SW480 (cell line): ENCODE measurements around the gene CASP2.
A peak's percentile ranks its signal among the peaks of the same experiment; 100 is the strongest.
"Not testable (repeated sequence)": the region's sequence is repeated elsewhere in the genome, so short reads cannot be mapped to it uniquely, and the experiment has no call there.

Source experiments
- DNase-seq: peaks from one replicate; pipeline ENCODE4 v3.0.0-alpha.2; 2016; ENCODE audit warnings: low spot score

The CASP2 gene

DNA sequence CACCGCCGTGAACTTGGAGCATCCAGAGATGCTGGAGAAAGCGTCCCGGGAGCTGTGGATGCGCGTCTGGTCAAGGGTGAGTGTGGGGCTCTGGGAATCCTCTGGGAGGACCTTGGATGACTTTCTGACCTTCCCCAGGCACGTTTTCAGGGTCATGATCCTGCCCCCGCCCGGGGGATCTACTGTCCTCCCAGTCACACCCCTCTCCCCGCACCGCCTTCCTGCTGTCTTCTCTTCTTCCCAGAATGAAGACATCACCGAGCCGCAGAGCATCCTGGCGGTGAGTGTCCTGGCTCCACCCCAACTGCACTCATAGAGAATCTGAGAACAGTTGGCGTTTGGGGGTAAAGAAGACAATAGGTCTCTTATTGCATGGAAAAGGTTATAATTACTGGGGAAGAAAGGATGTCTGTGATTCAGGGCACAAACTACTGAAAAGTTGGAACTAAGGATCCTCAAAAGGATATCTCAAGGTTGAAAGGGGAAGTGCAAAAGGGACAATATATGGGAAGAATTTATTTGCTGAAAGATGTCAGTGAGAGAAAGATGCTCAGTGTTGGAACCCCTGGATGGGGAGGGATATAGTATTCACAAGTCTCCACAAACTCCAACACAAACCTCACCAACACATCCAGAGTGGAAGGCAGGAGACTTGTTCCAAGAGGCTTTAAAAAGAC, 23.0 kb upstream of the CASP2 start:
- no peak for DNase-seq

DNA sequence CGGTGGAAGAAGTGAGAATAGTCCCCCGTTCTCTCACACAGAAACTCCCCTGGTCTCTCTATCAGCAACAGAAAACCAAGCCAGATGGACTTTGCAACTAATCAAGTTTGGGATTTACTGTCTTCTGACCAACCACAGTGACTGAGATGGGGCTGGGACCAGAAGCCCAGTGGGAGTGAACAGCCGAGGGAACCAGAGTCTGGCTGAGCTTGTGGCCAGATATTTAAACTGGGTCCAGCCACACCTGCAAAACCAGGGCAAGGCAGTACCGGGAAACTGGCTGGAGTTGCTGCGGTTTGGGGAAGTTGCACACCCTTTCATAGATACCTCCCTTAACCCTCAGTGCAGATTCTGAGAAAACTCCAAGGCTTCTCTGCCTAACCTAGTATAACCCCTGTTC, 18.9 kb upstream of the CASP2 start:
- DNase-seq = no peak

DNA sequence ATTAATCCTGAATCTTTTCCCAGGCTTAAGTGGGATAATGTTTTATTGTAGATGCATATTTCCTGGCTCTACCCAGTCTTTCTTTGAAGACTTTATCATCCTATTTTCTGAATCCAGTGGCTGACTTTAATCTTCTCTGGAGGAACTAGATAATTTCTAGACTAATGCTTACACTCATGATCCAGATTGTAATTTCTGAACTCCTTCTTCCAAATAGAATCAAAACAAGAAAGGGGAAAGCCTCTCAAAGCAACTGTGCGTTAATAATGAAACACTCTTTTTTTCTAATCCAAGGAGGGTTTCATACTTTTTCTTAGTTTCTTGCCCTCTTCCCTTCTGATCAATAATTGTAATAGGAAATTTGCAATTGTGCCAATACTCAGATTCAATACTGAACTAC, 16.9 kb upstream of the CASP2 start:
- DNase-seq = no peak

DNA sequence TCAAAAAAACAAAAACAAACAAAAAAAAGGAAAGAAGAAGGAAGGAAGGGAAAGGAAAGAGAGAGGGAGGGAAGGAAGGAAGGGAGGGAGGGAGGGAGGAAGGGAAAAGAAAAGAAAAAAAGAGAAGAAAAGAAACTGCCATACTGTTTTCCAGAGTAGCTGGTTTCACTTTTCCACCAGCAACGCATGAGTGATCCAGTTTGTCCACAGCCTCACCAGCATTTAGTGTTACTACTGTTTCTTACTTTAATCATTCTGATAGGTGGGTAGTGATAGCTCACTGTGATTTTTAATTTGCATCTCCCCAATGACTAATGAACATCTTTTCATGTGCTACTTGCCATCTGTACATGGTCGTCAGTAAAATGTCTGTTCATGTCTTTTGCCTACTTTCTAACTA, 15.3 kb upstream of the CASP2 start:
- DNase-seq = no peak

DNA sequence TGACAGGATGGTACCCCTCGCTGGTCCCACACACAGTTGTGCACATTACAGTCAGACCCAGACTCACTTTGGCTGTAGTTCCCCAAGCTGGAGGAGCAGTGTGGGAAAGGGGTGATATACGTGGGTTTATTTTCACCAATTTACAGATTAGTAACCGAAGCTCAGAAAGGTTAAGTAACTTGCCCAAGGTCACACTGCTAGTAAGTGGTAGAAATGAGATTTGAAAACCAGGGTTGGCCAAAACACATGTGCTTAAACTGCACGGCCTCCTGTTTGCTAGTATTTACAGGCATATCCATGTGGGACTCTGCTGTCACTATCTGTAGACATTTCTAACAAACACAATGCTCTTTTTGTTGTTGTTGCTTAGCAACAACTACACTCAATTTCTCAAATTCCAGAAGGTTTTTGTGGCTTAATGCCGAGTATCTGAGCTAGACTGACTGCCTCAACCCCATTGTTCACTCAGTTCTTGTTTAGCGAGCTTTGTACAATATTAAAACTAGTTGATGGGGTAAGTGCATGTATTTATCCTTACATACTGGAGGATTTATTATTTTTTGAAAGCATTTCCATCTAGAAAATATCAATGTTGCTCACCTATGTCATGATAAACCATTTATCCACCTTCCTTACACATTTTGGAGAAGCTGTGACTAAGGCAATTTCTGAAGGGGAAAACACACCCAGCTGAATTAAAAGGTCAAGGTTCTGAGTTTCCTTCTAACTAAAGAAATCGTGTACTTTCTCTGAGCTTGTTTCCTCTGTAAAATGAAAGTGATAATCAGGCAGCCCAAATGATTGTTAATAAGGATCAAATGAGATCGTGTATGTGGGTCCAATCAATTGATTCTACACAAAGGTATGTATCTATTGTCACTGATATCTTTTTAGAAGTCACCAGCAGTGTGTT, 8.7 kb upstream of the CASP2 start:
- peak; percentile 88 for DNase-seq

DNA sequence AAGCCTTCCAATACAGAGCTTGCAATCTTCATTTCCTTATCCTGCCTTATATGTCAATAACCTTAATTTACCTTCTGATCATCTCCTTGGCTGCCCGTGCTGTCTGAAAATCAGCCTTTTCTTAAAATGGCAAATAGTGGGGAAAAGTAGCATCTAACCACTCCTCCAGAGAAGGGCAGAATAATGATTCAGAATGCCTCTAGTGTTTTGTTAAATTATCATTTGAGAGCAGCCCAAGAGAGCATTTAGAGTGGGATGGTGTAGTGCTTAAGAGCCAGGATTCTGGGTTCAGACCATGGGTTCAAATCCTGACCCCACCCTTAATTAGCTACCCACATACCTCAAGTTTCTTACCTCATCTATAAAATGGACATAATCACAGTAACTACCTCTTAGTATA, 8.0 kb upstream of the CASP2 start:
- no peak for DNase-seq

DNA sequence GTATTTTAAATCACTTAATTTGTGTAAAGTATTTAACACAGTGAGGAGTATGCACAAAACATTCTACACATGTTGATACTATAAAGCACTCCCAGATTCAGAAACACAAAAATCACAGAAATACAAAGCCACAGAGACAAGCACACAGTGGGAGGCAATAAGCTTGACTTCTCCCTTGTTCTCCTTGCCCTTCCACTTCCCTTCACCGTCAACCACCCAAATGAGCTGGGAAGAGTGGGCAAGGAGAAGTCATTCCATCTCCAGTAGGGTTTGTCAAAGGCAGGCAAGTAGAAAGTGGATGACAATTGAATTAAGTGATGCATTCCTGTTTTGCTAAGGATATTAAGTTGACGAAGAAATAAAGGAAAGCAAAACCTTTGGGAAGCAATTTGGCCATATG, 7.6 kb upstream of the CASP2 start:
- DNase-seq = no peak

DNA sequence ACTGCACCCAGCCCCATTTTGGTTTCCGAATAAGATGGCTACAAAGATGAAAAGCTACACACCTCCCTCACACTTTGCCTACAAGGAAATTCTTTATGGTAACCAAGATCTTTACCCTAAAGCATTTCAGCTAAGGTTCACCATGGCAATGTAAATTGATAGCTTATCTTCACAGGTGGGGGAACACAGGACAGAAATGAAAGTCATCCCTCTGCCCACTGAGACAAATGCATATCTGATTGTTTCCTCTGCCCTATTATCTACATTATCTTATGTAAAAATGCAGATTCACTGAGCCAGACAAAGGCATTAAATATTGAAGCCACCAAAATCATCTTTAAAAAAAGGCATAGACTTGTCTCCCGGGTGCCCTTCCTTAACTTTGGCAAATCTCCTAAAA, 6.6 kb upstream of the CASP2 start:
- no peak for DNase-seq

DNA sequence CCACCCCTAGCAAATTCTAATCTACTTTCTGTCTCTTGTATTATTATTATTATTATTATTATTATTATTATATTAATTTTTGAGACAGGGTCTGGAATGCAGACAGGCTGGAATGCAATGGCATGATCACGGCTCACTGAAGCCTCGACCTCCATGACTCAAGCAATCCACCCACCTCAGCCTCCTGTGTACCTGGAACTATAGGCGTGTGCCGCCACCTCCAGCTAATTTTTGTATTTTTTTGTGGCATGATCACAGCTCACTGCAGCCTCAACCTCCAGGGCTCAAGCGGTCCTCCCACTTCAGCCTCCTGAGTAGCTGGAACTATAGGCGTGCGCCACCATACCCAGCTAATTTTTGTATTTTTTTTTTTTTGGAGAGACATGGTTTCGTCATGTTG, 6.0 kb upstream of the CASP2 start:
- no peak for DNase-seq

DNA sequence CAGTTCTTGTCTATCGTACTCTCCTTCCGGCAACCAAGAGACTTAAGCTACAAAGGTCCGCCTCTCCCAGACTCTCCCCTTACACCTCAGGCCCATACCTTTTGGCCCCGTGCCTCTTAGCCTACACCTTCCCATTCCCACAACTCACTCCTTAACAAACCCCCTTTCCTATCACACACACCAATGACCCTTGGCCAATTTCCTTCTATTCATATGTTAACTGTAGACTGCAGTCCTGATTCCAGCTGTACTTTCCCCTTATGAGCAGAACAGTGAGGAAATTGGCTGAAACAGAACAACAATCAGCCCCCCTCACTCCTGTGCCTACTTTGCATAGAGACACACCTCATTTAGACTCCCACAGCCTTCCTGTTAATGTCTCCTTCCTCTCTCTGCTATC, 4.8 kb upstream of the CASP2 start:
- peak; percentile 55 for DNase-seq

DNA sequence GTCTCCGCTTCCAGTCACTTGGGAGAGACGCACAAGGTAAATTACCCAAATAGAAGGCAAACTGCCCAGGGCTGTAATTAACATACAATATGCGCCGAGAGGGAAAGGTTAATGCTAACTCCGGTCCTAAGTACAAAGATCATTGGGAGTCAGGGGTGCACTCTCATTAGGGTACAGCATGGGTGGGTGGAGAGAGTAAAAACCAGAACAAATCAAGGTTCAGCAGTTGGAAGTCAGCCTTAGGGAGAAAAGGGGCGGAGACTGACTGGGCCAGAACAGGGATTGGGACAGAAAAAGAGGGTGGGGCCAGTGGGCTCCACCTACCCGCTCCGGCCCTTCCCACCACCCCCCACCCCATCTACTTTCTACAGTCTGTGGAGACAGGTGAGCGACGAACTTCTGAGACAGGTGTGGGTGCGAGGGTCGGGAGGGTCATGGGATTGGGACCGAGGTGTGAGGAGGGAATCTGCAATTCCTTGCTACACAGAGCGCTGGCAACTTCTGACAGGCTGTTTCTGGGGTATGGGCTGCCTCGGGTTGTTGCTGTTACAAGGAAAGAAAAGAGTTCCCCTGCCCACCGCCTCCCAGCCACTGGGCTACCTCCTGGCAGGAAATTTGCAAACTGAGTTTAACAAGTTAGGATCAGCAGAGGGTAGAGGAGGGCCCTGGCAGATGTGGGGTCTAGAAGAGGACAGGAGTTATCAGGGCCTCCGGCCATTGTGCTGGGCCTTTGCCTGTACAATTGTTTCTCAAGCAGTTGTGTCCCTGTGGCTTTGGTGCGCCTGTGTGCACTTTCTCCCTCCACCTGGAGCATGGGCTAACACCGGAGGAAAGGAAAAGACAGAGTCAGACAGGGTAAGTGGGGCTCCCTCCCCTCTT, 3.3 kb upstream of the CASP2 start, which contains the start of gene TMEM139:
TSS of gene TMEM139 (plus strand) at position 368 of the 879 bp plus-strand sequence. CDS start 1,000 bp downstream, outside the sequence.
- DNase-seq = peak; percentile 93

DNA sequence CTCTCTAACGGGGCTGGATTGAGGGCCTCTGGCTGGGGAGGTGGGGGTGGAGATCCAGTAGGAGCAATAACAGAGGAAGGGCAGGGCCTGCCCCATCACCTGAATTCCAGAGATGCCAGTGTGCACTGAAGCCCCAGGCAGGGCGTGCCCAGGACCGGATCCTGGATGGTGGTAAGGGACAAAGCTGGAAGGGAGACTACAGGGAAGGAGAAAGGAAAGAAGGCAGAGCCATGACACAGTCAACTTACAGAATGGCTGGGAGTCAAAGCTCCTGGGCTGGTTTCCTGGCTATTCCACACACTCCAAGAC, 2.7 kb upstream of the CASP2 start:
- peak; percentile 95 for DNase-seq

DNA sequence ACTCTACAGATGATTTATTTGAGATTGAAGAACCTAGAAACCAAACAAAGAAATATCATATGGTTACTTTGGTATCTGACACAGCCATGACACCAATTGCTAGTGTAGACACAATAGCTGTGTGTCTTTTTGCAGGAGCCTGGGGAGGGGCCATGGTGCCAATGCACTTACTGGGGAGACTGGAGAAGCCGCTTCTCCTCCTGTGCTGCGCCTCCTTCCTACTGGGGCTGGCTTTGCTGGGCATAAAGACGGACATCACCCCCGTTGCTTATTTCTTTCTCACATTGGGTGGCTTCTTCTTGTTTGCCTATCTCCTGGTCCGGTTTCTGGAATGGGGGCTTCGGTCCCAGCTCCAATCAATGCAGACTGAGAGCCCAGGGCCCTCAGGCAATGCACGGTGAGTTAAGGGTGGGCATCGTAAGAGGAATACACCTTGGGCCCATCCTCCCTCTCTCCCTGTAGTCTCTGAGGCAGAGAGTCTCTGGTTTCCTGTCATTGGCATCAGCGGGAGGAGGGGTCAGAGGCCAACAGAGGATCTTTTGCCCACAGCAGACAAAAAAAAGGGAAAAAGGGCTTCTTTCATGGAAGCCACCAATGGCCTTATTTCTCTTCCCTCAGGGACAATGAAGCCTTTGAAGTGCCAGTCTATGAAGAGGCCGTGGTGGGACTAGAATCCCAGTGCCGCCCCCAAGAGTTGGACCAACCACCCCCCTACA, 2.2 kb upstream of the CASP2 start:
- DNase-seq = no peak

DNA sequence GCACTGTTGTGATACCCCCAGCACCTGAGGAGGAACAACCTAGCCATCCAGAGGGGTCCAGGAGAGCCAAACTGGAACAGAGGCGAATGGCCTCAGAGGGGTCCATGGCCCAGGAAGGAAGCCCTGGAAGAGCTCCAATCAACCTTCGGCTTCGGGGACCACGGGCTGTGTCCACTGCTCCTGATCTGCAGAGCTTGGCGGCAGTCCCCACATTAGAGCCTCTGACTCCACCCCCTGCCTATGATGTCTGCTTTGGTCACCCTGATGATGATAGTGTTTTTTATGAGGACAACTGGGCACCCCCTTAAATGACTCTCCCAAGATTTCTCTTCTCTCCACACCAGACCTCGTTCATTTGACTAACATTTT, 1.6 kb upstream of the CASP2 start:
- no peak for DNase-seq

DNA sequence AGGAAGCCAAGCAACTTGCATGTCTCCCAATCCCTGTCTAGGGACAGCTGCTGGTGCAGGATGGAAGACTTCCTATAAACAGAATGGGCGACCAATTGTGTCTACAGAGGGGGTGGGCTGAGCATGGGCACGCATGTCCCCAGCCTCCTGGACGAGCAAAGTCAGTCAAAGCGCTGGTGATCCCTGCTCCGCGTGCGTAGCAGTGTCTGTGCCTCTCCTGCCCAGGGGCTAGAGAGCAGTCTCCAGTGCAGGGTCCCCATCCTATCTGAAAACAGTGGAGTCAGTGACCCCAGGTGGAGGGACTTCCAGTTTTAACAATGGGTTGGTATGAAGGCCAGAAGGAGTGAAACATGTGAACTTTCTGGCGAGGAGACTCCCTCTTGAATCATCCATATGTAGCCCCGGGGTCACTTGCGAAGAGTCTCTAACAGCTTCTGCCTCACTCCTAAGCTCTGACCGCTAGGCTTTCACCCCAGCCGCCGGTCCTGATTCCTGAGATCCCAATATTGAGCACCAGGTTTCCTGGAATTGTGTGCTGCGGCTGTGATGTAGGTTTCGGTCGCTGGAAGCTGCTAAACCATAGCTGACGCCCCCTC, 714 bp upstream of the CASP2 start:
- no peak for DNase-seq

DNA sequence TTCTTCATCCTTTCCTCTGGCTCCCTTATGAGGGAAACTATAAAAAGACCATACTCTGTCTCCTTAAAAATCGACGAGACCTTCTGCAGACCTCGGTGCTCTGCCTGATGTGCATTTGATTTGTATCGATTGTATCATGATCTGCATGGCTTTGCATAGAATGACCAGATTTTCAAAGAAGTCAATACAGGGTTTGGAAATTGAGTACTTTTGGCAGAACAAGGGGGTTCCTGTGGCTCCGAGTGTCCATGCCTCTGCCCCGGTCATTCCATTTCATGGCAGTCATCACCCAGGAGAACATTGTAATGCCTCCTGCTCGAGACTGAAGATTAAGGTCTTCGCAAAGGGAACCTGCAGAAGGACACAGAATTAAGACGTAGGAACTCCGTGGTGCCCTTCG, 685 bp downstream of the CASP2 start:
- no peak for DNase-seq

DNA sequence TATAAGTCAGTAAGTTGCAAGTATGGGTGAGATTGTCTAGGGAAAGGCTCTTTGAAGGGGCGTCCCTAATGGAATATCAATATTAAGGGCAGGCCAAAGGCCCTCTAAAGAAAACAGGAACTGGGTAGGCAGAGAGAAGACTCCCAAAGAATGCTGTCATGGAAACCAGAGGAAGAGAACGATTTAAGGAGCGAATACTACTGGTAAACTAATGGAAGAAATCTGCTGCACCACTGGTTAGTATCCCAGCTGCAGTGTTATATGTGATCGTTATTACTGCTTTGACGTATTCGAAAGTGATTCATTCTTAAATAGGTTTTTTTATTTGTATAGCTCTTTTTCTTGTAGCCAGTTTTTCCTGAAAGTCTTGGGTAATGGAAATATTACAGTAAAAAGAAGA, 1.3 kb downstream of the CASP2 start:
- no peak for DNase-seq

DNA sequence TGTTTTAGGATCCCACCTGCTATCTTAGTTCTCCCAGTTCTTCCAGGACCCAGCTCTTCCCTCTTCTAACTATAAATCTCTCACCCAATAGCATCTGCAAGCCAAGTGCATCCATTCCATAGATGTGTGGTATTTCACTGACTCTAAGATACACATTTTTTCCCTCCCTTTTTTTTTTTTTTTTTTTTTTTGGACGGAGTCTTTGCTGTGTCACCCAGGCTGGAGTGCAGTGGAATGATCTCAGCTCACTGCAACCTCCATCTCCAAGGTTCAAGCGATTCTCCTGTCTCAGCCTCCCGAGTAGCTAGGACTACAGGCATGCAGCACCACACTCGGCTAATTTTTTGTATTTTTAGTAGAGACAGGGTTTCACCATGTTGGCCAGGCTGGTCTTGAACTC, 1.7 kb downstream of the CASP2 start:
- DNase-seq = not testable (repeated sequence)

DNA sequence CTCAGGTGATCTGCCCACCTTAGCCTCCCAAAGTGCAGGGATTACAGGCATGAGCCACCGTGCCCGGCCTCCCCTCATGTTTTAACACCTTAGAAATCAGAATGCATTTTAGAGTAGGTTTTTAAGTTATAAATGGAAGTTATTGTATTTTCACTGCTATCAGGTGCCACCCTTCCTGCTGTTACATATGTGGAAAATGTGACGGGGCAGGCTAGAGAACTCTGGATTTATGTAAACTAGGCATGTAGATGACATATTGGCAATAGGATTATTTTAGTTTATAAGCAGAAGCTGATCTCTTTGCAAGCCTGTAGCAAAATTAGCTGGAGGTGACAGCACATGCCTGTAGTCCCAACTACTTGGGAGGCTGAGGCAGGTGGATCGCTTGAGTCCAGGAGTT, 2.1 kb downstream of the CASP2 start:
- no peak for DNase-seq

DNA sequence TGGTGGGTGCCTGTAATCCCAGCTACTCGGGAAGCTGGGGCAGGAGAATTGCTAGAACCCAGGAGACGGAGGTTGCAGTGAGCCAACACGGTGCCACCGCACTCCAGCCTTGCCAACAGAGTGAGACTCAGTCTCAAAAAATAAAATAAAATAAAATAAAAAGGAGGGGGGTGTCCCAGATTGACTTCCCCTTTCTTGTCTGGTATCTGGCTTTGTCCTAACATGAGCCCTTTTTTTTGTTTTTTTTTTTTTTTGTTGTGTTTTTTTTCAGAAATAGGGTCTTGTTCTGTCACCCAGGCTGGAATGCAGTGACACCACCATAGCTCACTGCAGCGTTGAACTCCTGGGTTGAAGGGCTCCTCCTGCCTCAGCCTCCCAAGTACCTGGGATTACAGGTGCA, 4.7 kb downstream of the CASP2 start:
- DNase-seq = no peak

DNA sequence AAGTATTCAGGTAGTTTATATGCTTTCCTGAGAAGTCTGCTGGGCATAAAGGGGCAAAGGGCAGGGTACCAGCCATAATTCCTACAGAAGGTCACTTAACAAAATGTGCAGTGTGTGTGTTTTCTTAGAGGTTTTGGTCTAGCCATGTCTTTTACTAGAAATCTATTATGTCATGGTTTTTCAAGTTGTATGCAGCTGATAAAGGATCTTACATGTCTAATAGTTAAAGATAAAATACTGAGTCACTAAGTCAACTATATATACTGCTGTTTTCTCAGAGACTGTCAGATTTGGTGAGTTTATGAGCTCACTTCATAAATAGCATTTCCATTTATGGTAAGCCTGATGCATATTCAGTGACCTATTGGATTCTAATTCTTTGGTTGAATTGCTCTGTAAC, 7.7 kb downstream of the CASP2 start:
- DNase-seq = no peak

DNA sequence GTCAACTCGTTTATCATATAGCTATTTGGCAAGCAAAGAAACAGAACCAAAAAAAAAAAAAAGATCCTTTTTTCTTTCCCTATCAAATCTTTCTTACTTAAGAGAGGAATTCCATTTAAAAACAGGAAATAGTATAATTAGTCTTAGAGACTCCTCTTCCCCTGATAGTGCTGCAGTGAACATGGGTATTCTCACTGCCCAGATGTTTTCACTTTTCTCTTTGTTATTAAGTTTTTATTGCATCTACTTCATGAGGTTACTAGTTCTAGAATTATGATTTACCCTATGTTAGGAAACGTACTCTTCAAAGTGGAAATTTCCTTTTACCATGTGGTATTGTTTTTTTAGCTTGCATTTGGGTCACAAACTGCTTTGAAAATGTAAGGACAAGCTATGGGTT, 8.5 kb downstream of the CASP2 start:
- DNase-seq = no peak
